T-helper 2 cell treated with Interferon-gamma antibody and Interleukin-4, amounts not matched to agents 5 μg/mL and 100 μg/mL, for 36 hours (primary cell): ENCODE data around the gene STAB2.

Source experiments
- DNase-seq: peaks from one replicate; pipeline ENCODE4 v3.0.0; 2021; ENCODE audit warnings: low spot score
- H3K27ac Mint-ChIP-seq: one replicate; pipeline ENCODE4 v1.8.0; 2021; ENCODE audit warnings: mild to moderate bottlenecking, mixed read lengths
- H3K27me3 Mint-ChIP-seq: one replicate; pipeline ENCODE4 v1.8.0; 2021; ENCODE audit warnings: low read depth, mixed read lengths
- H3K36me3 Mint-ChIP-seq: one replicate; pipeline ENCODE4 v1.8.0; 2021; ENCODE audit warnings: low read depth, mixed read lengths
- H3K4me1 Mint-ChIP-seq: one replicate; pipeline ENCODE4 v1.8.0; 2021; ENCODE audit warnings: low read depth, mixed read lengths
- H3K4me3 Mint-ChIP-seq: one replicate; pipeline ENCODE4 v1.8.0; 2022; ENCODE audit warnings: mild to moderate bottlenecking, moderate library complexity, mixed read lengths
- H3K9me3 Mint-ChIP-seq: one replicate; pipeline ENCODE4 v1.8.0; 2021; ENCODE audit warnings: mixed read lengths

The STAB2 gene

DNA sequence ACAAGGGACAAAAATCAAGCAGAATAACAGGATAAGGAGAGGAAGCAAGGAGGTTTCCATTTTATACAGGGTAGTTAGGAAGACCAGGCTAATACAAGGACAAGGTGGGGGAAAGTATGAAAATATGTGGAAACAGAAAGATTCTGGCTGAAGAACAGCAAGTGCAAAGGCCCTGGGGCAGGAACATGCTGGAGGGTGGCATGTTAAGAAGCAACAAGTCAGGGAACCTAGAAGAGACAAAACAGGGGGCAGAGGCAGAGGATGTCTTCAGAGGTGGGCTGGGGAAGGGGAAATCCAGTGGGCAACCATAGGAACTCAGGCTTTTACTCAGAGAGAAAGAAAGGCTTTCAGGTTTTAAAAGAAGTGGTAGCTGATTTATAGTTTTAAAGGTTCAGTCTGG, 199.1 kb downstream of the STAB2 start:
- Mint-ChIP-seq H3K27ac (no peak overlapping the region), H3K36me3 (peaks cover 7% of the 10 kb centered on the region), H3K9me3 (no peaks in the 10 kb centered on the region), H3K4me1 (no peaks in the 10 kb centered on the region), H3K4me3 (no peak overlapping the region), H3K27me3 (no peaks in the 10 kb centered on the region)
- DNase-seq, result no peak

DNA sequence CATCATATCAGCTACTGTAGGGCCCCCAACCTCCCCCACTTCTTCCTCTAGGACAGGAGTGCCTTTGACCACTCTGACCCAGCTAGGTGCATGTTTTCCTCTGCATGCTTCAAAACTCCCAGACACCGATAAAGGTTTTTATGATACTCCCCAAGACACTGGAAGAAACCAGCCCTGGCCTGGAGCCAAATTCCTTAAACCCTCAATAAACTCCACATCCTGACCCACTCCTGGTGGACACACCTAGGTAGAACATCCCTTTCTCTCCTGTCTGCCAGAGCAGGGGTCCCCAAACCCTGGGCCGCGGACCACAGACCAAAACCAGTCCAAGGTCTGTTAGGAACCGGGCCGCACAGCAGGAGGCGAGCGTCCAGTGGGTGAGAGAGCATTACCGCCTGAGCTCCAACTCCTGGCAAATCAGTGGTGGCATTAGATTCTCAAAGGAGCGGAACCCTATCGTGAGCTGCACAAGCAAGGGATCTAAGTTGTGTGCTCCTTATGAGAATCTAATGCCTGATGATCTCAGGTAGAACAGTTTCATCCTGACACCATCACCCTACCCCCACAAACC, 204.4 kb downstream of the STAB2 start:
- H3K27me3 Mint-ChIP-seq, result no peaks in the 10 kb centered on the region
- H3K4me3 Mint-ChIP-seq, result no peak overlapping the region
- no peaks in the 10 kb centered on the region for H3K9me3 Mint-ChIP-seq
- H3K36me3 Mint-ChIP-seq, result no peaks in the 10 kb centered on the region
- H3K4me1 Mint-ChIP-seq, result no peaks in the 10 kb centered on the region
- no peak overlapping the region for H3K27ac Mint-ChIP-seq
- no peak for DNase-seq

GRCh38 chr12:103793046-103793445, 206.0 kb downstream of the STAB2 start:
- Mint-ChIP-seq H3K27ac (no peak overlapping the region), H3K36me3 (no peaks in the 10 kb centered on the region), H3K4me3 (no peak overlapping the region), H3K4me1 (no peaks in the 10 kb centered on the region), H3K9me3 (no peaks in the 10 kb centered on the region), H3K27me3 (no peaks in the 10 kb centered on the region)
- DNase-seq, result no peak

- DNase-seq, result no peak
- H3K36me3 Mint-ChIP-seq, result no peaks in the 10 kb centered on the region
Measured at GRCh38 chr12:103793512-103794045, 206.5 kb downstream of the STAB2 start.

GRCh38 chr12:103794309-103795213, 207.5 kb downstream of the STAB2 start:
- Mint-ChIP-seq H3K4me3 (no peak overlapping the region), H3K36me3 (no peaks in the 10 kb centered on the region), H3K4me1 (no peaks in the 10 kb centered on the region), H3K9me3 (no peaks in the 10 kb centered on the region), H3K27ac (no peak overlapping the region), H3K27me3 (no peaks in the 10 kb centered on the region)
- DNase-seq, result no peak

More at GRCh38 chr12:103793512-103794045, 206.5 kb downstream of the STAB2 start:
- Mint-ChIP-seq H3K9me3 (no peaks in the 10 kb centered on the region), H3K4me1 (no peaks in the 10 kb centered on the region), H3K4me3 (no peak overlapping the region), H3K27ac (no peak overlapping the region), H3K27me3 (no peaks in the 10 kb centered on the region)

DNA sequence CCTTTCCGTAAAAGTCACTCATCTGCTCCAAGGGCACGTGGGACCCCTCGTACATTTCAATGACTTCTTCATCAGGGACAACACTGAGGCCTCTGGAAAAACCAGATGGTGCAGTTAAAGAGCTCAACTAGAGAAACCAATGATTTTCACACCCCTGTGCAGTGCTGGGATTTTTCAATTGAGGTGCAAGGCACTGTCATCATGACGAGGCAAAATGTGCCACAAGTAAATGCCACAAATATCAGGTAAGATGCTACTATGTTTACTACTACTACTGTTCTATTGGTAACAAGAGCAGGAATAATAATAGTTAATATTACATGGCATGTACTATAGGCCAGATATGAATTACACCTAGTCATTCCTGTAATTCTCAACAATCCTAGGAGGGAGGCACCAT, 211.5 kb downstream of the STAB2 start:
- Mint-ChIP-seq H3K27ac (no peak overlapping the region), H3K4me3 (no peak overlapping the region), H3K36me3 (no peaks in the 10 kb centered on the region), H3K27me3 (no peaks in the 10 kb centered on the region), H3K4me1 (peaks cover 2% of the 10 kb centered on the region), H3K9me3 (no peaks in the 10 kb centered on the region)
- DNase-seq, result no peak

- Mint-ChIP-seq H3K4me3 (no peak overlapping the region), H3K27ac (no peak overlapping the region), H3K9me3 (no peaks in the 10 kb centered on the region), H3K4me1 (peaks cover 4% of the 10 kb centered on the region), H3K27me3 (no peaks in the 10 kb centered on the region), H3K36me3 (no peaks in the 10 kb centered on the region)
- no peak for DNase-seq
Measured at GRCh38 chr12:103799504-103799856, 212.4 kb downstream of the STAB2 start.

- no peaks in the 10 kb centered on the region for H3K9me3 Mint-ChIP-seq
- H3K36me3 Mint-ChIP-seq, result no peaks in the 10 kb centered on the region
- peaks cover 4% of the 10 kb centered on the region for H3K4me1 Mint-ChIP-seq
- H3K27me3 Mint-ChIP-seq, result no peaks in the 10 kb centered on the region
- H3K4me3 Mint-ChIP-seq, result no peak overlapping the region
- no peak for DNase-seq
- no peak overlapping the region for H3K27ac Mint-ChIP-seq
Measured at GRCh38 chr12:103799857-103800771, 213.0 kb downstream of the STAB2 start.

GRCh38 chr12:103801709-103802585, 214.9 kb downstream of the STAB2 start:
- no peak for DNase-seq

DNA sequence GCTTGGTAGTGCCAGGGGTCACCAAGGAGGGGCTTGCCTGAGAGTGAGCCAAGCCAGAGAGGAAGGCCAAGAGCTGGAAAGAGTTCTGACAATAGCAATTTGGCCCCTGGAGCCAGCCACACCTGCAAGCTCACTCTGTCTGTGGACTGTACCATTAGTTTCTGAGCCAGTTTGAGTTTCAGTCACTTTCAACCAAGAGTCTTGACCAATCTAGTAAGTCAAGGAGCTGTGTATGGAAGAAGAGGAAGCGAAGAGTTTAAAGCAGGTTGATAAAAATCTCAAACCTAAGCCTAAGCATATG, 215.5 kb downstream of the STAB2 start:
- H3K9me3 Mint-ChIP-seq, result no peaks in the 10 kb centered on the region
- peaks cover 4% of the 10 kb centered on the region for H3K4me1 Mint-ChIP-seq
- no peak overlapping the region for H3K27ac Mint-ChIP-seq
- H3K36me3 Mint-ChIP-seq, result no peaks in the 10 kb centered on the region
- H3K27me3 Mint-ChIP-seq, result no peaks in the 10 kb centered on the region
- DNase-seq, result no peak
- H3K4me3 Mint-ChIP-seq, result no peak overlapping the region

More at GRCh38 chr12:103801709-103802585, 214.9 kb downstream of the STAB2 start:
- no peaks in the 10 kb centered on the region for H3K9me3 Mint-ChIP-seq
- no peaks in the 10 kb centered on the region for H3K27me3 Mint-ChIP-seq
- H3K36me3 Mint-ChIP-seq, result no peaks in the 10 kb centered on the region
- H3K27ac Mint-ChIP-seq, result no peak overlapping the region
- peaks cover 4% of the 10 kb centered on the region for H3K4me1 Mint-ChIP-seq
- no peak overlapping the region for H3K4me3 Mint-ChIP-seq

- no peak for DNase-seq
- H3K4me1 Mint-ChIP-seq, result peaks cover 4% of the 10 kb centered on the region
- H3K4me3 Mint-ChIP-seq, result no peak overlapping the region
- no peaks in the 10 kb centered on the region for H3K36me3 Mint-ChIP-seq
- H3K27ac Mint-ChIP-seq, result no peak overlapping the region
- H3K27me3 Mint-ChIP-seq, result no peaks in the 10 kb centered on the region
- H3K9me3 Mint-ChIP-seq, result no peaks in the 10 kb centered on the region
Measured at GRCh38 chr12:103803847-103804246, 216.8 kb downstream of the STAB2 start.

- no peak overlapping the region for H3K27ac Mint-ChIP-seq
- H3K4me3 Mint-ChIP-seq, result no peak overlapping the region
- DNase-seq, result no peak
- H3K9me3 Mint-ChIP-seq, result no peaks in the 10 kb centered on the region
- H3K36me3 Mint-ChIP-seq, result no peaks in the 10 kb centered on the region
- H3K27me3 Mint-ChIP-seq, result no peaks in the 10 kb centered on the region
- H3K4me1 Mint-ChIP-seq, result peaks cover 2% of the 10 kb centered on the region
Measured at GRCh38 chr12:103805655-103806360, 218.7 kb downstream of the STAB2 start.

DNA sequence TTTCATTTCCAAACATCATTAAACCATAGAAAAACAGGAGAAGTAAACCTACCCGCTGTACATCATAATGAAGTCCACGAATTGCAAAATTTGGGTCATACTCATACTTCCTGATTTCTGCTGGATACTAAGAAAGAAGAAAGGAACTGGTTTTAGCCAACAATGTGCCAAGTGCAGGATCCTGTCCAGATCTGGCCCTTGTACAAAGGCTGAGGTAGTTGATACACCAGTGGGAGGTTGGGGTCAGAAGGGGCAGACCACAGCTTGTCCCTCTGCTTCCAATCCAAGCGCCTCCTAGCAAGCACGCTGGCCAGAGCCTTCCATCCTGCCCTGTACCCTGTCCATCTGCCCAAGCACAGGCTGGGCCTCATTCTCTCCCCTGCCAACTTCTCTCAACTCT, 219.7 kb downstream of the STAB2 start:
- no peak for DNase-seq
- H3K36me3 Mint-ChIP-seq, result no peaks in the 10 kb centered on the region
- no peaks in the 10 kb centered on the region for H3K9me3 Mint-ChIP-seq
- no peaks in the 10 kb centered on the region for H3K27me3 Mint-ChIP-seq
- no peak overlapping the region for H3K4me3 Mint-ChIP-seq
- peaks cover 2% of the 10 kb centered on the region for H3K4me1 Mint-ChIP-seq
- H3K27ac Mint-ChIP-seq, result no peak overlapping the region
